ENCODE data around the gene TENM4. TPM values are rescaled to one million over a fixed set of nuclear protein-coding genes. Genes with fewer than 3 reads are reported as not detected.
"Not testable (repeated sequence)": the region's sequence is repeated elsewhere in the genome, so short reads cannot be mapped to it uniquely, and the experiment has no call there.

Gene TENM4
- polyA plus RNA-seq, 5 donors = 3.1 to 6.2 (median 3.7) TPM

DNA sequence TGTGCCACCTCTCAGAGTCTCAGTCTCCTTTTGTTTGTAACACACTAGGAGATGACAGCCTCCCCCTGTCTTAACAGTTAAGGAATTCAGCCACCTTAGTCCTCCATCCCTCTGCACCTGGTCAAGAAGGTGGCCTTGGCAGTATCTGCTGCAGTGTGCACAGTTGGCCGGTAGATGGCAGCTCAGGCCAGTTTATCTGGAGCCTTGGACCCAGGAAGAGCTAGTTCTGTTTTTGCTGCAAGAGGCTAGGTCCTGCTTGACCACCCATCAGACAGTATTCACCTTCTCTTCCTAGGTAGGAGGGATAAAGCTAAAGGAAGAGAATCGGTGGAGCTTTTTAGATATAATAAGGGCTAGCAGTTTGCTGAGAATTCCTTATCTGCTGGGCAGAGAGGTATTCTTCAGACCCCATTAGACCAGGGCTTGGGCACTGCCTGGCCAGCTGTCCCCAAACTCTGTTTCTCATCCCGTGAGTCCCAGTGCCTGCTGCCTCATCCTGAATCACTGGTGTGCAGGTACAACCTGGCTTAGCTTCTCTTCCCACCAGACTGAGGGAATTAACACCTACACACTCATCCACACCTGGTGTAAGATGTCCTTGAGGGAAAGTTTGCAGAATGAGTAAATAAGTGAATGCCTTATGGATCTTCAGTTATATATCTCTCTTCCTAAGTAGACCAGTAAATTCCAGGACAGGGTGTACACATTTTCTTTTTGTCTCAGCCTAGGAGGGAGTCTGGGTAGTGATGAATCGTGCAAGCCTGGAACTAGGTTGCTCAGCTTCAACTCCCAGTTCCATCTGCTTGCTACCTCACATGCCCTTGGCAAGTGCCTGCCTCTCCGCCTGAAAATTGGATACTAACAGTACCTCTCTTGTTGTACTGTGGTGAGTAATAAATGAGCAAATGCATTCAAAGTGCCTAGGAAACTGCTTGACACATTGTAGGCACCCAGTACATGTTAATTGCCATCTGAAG lies 795.3 kb downstream of the TENM4 start:
- peak; percentile 47 to 66 for DNase-seq

DNA sequence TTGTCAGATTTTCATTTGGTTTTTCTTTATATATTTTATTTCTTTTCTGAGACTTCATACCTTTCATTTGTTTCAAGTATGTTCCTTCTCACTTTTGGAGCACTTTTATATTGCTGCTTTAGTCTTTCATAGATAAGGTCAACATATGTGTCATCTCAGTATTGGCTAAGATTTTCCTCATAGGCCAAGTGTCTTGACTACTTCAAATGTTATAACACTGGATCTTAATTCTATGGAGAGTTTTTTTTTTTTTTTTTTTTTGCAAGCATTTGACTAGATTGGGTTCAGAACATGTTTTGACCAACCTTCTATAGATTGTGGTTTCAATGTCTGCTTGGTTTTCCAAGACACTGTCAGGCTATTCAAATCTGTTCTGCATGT lies 797.2 kb downstream of the TENM4 start:
- no peak for DNase-seq

DNA sequence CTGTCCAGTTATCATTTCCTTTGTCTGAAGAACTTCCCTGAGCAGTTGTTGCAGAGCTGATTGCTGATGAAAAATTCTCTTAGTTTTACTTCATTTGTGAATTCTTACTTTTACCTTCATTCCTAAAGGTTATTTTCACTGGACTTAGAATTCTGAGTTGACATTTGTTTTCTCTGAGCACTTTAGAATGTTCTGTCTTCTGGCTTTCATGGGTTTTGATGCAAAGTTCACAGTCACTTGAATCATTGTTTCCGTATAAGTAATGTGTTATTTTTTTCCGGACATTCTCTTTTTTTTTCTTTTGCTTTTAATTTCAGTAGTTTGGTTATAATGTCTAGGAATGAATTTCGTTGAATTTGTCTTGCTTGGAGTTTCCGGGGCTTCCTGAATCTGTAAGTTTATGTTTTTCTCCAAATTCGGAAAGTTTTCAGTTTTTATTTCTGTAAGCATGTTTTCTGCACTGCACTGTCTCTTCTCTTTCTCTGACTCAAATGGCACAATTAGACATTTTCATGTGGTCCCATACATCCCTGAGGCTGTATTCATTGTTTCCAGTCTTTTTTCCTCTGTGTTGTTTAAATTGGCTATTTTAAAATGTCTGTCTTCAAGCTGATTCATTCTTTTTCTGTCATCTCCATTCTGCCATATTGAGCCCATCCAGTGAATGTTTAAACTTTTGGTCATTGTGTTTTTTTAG lies 797.7 kb downstream of the TENM4 start:
- no peak for DNase-seq

DNA sequence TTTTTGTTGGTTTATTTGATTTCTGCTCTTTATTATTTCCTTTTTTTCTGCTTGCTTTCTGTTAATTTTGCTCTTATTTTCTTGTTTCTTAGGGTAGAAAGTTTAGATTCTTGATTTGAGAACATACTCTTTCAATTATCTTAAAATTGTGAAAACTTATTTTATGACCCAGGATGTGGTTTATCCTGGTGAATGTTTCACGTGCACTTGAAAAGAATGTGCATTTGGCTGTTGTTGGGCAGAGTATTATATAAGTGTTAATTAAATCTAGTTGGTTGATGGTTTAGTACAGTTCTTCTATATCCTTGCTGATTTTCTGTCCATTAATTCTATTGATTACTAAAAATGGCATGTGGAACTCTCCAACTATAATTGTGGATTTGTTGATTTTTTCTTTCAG lies 799.3 kb downstream of the TENM4 start:
- DNase-seq = no peak

DNA sequence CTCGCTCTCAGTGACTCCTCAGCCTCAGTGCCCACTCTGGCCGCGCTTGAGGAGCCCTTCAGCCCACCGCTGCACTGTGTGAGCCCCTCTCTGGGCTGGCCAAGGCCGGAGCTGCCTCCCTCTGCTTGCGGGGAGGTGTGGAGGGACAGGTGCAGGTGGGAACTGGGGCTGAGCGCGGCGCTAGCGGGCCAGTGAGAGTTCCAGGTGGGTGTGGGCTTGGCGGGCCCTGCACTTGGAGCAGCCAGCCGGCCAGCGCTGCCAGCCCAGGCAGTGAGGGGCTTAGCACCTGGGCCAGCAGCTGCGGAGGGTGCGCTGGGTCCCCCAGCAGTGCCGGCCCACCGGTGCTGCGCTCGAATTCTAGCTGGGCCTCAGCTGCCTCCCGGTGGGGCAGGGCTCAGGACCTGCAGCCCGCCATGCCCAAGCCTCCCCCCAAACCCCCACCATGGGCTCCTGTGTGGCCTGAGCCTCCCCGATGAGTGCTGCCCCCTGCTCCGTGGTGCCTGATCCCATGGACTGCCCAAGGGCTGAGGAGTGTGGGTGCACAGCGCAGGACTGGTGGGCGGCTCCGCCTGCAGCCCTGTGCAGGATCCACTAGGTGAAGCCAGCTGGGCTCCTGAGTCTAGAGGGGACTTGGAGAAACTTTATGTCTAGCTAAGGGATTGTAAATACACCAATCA lies 802.0 kb downstream of the TENM4 start:
- no peak for DNase-seq

DNA sequence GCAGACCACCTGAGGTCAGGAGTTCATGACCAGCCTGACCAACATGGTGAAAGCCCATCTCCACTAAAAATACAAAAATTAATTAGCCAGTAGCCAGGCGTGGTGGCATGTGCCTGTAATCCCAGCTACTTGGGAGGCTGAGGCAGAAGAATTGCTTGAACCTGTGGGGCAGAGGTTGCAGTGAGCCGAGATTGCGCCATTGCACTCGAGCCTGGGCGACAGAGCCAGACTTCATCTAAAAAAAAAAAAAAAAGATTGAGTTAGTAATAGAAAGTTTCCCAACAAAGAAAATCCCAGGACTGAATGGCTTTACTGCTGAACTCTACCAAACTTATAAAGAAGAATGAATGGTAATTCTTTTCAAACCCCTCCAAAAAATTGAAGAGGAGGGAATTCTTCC lies 803.3 kb downstream of the TENM4 start:
- DNase-seq = not testable (repeated sequence)

DNA sequence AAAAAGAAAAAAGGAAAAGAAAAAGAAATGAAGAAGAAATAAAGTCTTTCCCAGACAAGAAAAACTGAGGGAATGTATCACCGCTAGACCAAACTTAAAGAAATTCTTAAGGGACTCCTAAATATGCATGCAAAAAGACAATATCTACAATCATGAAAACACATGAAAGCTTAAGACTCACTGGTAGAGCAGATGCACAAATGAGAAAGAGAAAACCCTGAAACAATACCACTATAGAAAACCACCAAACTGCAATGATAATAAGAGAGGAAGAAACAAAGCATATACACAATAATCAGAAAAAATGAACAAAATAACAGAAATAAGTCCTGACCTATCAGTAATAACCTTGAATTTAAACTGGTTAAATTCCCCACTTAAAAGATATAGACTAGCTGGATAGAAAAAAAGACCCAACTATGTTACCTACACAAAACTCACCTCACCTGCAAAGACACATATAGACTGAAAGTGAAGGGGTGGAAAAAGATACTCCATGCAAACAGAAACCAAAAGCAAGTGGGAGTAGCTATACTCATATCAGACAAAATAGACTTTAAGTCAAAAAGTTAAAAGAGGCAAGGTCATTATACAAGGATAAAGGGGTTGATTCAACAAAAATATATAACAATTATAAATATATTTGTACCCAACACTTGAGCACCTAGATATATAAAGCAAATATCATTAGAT lies 804.9 kb downstream of the TENM4 start:
- DNase-seq = no peak

DNA sequence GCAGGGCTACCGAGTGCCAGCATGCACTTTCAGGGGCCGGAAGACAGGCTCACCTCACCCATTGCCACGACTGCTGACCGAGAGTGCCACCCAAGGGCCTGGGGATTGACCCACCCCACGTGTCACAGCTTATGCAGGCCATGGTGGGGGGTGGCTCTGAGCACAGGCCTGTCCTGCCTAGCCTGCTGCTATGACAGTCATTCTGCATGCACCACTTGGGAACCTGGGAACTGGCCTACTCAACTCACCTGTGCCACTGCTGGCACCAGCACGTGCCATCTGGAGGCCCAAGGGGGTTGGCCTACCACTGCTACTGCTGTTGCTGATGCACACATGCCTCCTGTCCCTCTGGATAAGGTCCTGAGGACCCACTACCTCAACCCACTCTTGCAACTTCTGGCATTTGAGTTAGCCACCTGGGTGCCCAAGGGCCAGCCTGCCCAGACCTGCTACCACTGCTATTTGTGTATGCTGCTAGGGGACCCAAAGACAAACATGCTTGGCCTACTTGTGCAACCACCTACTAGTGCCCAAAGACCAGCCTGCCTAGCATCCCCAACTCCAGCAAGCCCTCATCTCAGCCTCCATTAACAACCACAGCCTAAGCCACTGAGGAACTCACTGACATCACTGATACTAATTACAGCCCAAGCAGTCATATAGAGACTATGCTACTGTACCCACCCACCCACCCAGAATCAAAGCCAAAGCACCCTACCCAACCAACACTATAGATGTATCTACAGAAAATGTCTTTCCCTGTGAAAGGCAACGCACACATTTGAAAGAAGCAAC lies 807.1 kb downstream of the TENM4 start:
- DNase-seq = no peak

DNA sequence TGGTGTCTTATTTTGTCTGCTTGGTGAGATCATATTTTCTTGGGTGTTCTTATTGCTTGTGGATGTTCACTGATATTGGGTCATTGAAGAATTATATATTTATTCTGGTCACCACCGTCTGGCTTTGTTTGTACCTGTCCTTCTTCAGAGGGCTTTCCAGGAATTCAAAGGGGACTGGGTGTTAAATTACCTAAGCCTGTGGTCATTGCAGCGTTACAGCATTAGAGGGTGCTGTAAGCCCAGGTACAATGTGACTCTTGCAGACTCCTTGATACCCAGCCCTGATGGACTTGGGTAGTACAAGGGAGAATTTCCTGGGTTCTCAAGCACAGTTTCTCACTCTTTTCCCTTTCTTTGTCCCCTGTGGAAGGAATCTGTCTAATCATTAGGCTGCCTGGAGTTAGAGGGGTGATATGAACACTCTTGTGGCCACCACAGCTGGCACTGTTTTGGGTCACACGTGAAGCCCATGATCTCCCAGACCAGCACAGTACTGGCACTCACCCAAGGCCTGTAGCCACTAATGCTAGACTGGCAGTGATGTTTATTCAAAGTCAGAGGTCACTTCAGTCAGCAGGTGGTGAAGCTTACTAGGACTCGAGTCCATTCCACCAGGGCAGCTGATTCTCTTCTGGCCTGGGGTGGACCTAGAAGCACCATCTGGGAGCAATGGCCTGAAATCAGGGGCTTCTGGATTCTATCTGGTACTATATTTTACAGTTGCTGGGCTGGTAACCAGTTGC lies 810.1 kb downstream of the TENM4 start:
- no peak for DNase-seq

DNA sequence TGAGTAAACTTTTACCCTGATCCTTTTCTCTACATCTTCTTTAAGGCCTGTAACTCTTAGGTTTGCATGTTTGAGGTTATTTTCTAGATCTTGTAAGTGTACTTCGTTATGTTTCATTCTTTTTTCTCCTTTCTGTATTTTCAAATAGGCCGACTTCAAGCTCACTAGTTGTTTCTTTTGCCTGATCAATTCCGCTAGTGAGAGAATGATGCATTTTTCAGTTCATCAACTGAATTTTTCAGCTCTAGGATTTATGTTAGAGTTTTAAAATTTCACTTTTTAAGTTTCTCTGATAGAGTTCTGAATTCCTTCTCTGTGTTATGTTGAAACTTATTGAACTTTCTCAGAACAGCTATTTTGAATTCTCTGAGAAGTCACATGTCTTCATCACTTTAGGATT lies 810.7 kb downstream of the TENM4 start:
- DNase-seq = no peak

DNA sequence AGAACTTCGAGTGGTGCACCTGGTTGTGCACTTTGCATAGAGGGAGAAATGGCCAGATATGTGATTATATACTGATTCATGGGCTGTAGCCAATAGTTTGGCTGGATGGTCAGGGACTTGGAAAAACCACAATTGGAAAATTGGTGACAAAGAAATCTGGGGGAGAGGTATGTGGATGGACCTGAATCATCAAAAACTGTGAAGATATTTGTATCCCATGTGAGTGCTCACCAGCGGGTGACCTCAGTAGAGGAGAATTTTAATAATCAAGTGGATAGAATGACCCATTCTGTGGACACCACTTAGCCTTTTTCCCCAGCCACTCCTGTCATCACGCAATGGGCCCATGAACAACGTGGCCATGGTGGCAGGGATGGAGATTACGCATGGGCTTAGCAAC lies 818.2 kb downstream of the TENM4 start:
- DNase-seq = no peak

DNA sequence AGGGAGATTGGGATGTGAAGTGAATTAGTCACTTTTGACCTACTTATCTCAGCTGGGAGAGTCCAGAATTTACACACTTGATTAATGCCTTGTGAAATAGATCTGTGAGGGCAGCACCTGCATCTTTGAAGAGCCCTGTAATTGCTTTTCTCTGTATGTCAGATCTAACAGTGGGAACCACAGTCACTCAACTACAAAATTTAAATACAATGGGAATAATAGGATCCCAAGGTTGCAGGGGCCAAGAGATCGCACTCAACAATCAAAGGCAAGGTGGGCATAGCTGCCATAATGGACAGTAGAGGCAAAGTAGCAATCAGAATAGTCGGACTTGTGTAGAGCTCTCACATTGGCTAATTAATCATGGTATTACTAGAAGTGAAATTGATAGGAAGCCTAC lies 820.7 kb downstream of the TENM4 start:
- no peak for DNase-seq

DNA sequence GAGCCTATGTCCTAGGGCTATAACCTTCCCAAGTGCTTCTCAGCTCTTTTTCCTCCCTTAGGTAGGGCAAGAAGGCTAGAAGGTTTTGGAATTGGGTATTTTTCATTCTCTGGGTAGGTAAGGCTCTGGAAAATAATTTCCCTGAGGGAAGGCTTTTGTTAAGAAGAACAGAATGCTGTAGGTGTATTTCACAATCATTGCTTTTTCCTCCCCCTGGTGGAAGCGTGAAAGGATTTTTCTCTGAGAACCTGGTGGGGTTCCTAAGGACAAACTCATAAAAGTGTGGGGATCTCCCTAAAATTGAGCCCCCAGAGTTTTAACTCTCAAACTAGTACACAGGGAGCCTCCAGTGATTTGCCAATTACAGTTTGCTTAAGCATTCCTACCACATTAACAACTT lies 825.1 kb downstream of the TENM4 start:
- DNase-seq = no peak

DNA sequence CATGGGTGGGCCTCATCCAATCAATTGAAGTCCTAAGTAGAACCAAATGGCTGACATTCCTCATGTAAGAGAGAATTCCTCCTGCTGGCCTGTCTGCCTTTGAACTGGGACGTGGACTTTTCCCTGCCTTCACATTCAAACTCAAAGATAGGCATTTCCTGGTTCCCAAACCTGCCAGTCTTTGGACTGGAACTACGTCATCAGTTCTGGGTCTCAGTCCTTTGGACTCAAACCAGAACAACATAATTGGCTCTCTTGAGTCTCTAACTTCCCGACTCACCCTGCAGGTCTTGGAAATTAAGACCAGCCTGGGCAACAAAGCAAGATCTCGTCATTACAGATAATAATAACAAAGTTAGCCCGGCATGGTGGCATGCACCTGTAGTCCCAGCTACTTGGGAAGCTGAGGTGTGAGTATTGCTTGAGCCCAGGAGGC lies 827.4 kb downstream of the TENM4 start:
- no peak for DNase-seq

DNA sequence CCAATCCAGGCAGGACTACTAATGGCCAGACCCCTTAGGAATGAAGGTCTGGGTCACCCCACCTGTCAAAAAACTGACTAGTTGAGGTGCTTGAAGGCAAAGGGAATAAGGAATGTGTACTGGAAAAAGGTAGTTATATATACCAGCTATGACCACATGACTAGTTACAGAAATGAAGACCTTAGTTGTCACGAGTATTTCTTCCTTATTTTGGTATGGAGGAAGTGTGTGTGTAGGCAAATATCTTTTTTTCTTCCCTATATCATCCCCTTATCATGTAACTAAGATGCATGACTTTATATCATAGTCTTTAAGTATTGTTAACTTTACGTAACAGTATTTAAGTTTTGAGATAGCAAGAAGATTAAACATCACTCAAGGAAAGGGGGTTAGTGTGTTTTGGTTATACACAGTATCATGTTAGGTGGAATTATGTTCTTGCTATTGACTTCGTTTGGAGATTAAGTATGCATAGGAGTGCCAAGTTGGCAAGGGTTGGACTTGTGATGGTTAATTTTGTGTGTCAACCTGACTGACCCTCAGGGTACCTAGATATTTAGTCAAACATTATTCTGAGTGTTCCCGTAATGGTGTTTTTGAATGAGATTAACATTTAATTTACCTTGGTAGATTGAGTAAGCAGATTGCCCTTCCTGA lies 828.0 kb downstream of the TENM4 start:
- DNase-seq = no peak

DNA sequence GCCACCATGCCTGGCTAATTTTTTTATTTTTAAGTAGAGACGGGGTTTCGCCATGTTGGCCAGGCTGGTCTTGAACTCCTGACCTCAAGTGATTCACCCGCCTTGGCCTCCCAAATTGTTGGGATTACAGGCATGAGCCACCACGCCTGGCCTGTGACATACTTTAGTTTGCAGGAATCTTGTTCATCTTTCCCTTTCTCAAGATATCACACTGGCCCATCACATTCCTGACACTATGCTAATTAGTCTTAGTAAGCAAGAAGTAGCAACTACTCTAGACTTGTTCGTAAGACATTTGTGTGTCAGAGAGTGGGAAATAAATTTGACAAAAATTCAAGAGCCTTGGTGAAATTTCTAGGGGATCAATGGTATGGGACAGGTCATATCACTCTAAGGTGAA lies 831.5 kb downstream of the TENM4 start:
- not testable (repeated sequence) for DNase-seq

DNA sequence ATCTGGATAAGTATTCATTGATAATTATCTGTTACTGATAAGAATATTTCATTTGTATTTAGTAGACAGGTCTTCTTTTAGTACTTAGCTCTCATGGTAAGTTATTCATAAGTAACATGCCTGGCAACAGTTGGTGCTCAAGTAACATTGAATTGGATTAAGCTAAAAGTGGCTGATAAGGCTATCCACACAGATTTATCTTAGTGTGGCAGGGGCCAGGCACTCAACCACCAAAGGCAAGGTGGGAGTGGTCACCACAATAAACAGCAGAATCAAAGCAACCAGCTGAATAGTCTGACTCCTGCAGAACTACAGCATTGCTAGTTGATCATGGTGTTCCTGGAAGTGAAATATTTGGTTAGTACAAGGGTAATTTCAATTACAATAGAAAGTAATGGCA lies 833.1 kb downstream of the TENM4 start:
- no peak for DNase-seq

DNA sequence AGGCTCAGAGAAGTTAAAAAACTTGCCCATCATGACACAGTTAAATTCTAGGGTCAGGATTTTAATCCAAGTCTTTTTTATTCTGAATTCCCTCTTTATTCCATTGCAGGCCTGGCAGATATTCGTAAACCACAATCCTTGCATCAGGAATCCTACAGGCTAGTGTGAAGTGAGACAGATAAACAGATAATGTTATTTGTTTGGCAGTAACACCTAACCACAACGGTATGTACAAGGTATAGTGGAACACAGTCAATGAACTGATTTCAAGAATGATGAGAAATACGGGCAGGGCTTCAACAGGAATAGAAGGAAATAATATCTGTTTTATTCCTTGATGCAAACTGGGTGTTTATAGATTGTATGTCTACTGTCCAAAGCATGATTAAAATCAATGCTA lies 834.2 kb downstream of the TENM4 start:
- no peak for DNase-seq

DNA sequence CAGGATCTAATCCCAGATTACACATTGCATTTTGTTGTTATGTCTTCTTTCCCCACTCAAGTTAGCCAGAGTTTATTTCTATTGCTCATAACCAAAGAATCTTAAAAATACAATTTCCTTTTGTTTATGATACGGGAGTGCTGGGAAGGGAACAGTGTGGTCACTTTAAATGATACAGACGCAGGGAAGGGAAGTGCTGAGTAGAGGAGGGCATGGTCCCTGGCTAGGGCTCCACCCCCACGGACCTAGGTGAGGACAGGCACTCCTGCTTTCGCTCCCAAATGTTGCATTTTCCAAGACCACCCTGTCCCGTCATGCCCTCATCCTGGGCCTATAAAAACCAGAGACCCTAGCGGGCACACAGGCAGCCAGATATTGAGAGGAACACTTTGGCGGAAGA lies 835.5 kb downstream of the TENM4 start:
- DNase-seq = no peak

DNA sequence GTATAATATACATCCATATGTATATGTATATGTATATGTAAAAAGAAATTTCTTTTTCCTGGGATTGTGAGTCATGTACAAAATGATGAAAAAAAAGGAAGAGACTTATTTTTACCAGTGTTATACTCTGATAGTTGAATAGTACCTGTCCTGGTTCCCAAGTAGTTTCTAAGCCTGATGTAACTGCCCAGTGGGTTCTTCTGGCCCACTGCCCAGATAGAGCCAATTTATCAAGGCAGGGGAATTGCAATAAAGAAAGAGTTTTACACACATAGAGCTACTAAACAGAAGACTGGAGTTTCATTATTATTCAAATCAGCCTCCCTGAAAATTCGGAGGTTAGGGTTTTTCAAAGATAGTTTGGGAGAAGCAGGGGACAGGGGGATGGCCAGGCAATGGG lies 837.0 kb downstream of the TENM4 start:
- no peak for DNase-seq

Data from right lung (tissue), 5 donors.